ENCODE results near the gene BICC1. TPM values are rescaled to one million over a fixed set of nuclear protein-coding genes. Genes with fewer than 3 reads are reported as not detected.
A peak's percentile ranks its signal among the peaks of the same experiment; 100 is the strongest.

BICC1 gene
- total RNA-seq, 1 experiment from 2014 or later, result not detected

GRCh38 chr10:58477902-58478301 lies 34.8 kb upstream of the BICC1 start:
- ATAC-seq (no peak), DNase-seq (ENCODE audit: low read depth, low spot score) (no peak)
- no peak overlapping the region for H2AFZ ChIP-seq (ENCODE audit: low read depth, low read length, poor library complexity, severe bottlenecking)
- no peaks in the 10 kb centered on the region for H3K4me1 ChIP-seq (ENCODE audit: control insufficient read depth in 1 of 2, insufficient read depth in 2 of 2, low read length in 2 of 2)
- intact Hi-C loops (cut with micrococcal nuclease), result no loop called here
- H3K4me3 ChIP-seq (replicated peaks in 1 of 2; ENCODE audit: low read depth in 1 of 2, low read length in 2 of 2), result no peak overlapping the region
- CTCF ChIA-PET, result interaction anchor here (0.9 kb wide), 1 partner anchor 13 kb away, joined by 3 read pairs; no protein-coding TSS in a partner anchor
- no peaks in the 10 kb centered on the region for H3K79me2 ChIP-seq (ENCODE audit: insufficient read depth, low read length)
- TF ChIP-seq CBX3 (IDR thresholded peaks at IDR 0.05; ENCODE audit: low read depth) (no peak), MAX (IDR thresholded peaks at IDR 0.05) (no peak), YY1 (IDR thresholded peaks at IDR 0.05; ENCODE audit: extremely low read depth, insufficient replicate concordance, low read depth, low read length) (no peak)
- TF ChIP-seq, protein P1, sequence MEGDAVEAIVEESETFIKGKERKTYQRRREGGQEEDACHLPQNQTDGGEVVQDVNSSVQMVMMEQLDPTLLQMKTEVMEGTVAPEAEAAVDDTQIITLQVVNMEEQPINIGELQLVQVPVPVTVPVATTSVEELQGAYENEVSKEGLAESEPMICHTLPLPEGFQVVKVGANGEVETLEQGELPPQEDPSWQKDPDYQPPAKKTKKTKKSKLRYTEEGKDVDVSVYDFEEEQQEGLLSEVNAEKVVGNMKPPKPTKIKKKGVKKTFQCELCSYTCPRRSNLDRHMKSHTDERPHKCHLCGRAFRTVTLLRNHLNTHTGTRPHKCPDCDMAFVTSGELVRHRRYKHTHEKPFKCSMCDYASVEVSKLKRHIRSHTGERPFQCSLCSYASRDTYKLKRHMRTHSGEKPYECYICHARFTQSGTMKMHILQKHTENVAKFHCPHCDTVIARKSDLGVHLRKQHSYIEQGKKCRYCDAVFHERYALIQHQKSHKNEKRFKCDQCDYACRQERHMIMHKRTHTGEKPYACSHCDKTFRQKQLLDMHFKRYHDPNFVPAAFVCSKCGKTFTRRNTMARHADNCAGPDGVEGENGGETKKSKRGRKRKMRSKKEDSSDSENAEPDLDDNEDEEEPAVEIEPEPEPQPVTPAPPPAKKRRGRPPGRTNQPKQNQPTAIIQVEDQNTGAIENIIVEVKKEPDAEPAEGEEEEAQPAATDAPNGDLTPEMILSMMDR (IDR thresholded peaks at IDR 0.05 in 2 of 3, conservative IDR thresholded peaks at IDR 0.05 in 1 of 3; ENCODE audit: borderline replicate concordance in 1 of 3, insufficient read depth in 1 of 3, low read depth in 2 of 3, low read length in 2 of 3), result 0 out of 6 replicates have a peak, but pooled peaks of 1 of the 3 experiments have one; percentile 12
- RAD21 ChIA-PET (ENCODE audit: low non-redundant PET in 1 of 2, low total read pairs in 2 of 2, uncharacterized antibody in 2 of 2, unreplicated experiment in 2 of 2), result no interaction called here
- H3K9me2 ChIP-seq (ENCODE audit: insufficient read depth), result no peaks in the 10 kb centered on the region
- H4K20me1 ChIP-seq (ENCODE audit: insufficient read depth), result no peaks in the 10 kb centered on the region
- POLR2A ChIA-PET, result no interaction called here
- H3K9ac ChIP-seq (ENCODE audit: low read length), result no peak overlapping the region
- no peaks in the 10 kb centered on the region for H3K36me3 ChIP-seq (ENCODE audit: control insufficient read depth in 1 of 2, insufficient read depth in 2 of 2, low read length in 2 of 2)
- H3K27ac ChIP-seq (ENCODE audit: low read depth, low read length), result no peak overlapping the region
- 0 out of 2 replicates have a peak, but pooled peaks cover 2% of the 10 kb centered on the region for H3K27me3 ChIP-seq (ENCODE audit: insufficient read depth, low read length)
- BruUV-seq (replicated peaks), result no TSS peak
- no peak overlapping the region for H3K4me2 ChIP-seq (ENCODE audit: low read length)
- no peaks in the 10 kb centered on the region for H3K9me3 ChIP-seq (ENCODE audit: control insufficient read depth in 1 of 2, insufficient read depth in 1 of 2, low read depth in 1 of 2, low read length in 2 of 2)

GRCh38 chr10:58479045-58479444 lies 33.6 kb upstream of the BICC1 start:
- 0 out of 2 replicates have a peak, but pooled peaks cover 2% of the 10 kb centered on the region for H3K27me3 ChIP-seq (ENCODE audit: insufficient read depth, low read length)
- no peak overlapping the region for H3K27ac ChIP-seq (ENCODE audit: low read depth, low read length)
- H3K4me3 ChIP-seq (replicated peaks in 1 of 2; ENCODE audit: low read depth in 1 of 2, low read length in 2 of 2), result no peak overlapping the region
- no peaks in the 10 kb centered on the region for H3K79me2 ChIP-seq (ENCODE audit: insufficient read depth, low read length)
- H3K36me3 ChIP-seq (ENCODE audit: control insufficient read depth in 1 of 2, insufficient read depth in 2 of 2, low read length in 2 of 2), result no peaks in the 10 kb centered on the region
- ATAC-seq, result no peak
- ChIA-PET POLR2A (no interaction called here), CTCF (no interaction called here), RAD21 (ENCODE audit: low non-redundant PET in 1 of 2, low total read pairs in 2 of 2, uncharacterized antibody in 2 of 2, unreplicated experiment in 2 of 2) (no interaction called here)
- DNase-seq (ENCODE audit: low read depth, low spot score), result no peak
- no peaks in the 10 kb centered on the region for H3K9me3 ChIP-seq (ENCODE audit: control insufficient read depth in 1 of 2, insufficient read depth in 1 of 2, low read depth in 1 of 2, low read length in 2 of 2)
- no TSS peak for BruUV-seq (replicated peaks)
- no peaks in the 10 kb centered on the region for H4K20me1 ChIP-seq (ENCODE audit: insufficient read depth)
- intact Hi-C loops (cut with micrococcal nuclease), result no loop called here
- H3K9ac ChIP-seq (ENCODE audit: low read length), result no peak overlapping the region
- no peaks in the 10 kb centered on the region for H3K4me1 ChIP-seq (ENCODE audit: control insufficient read depth in 1 of 2, insufficient read depth in 2 of 2, low read length in 2 of 2)
- H2AFZ ChIP-seq (ENCODE audit: low read depth, low read length, poor library complexity, severe bottlenecking), result no peak overlapping the region
- no peak overlapping the region for H3K4me2 ChIP-seq (ENCODE audit: low read length)
- H3K9me2 ChIP-seq (ENCODE audit: insufficient read depth), result no peaks in the 10 kb centered on the region; the same call in 1 of the 2 replicates
- TF ChIP-seq ZNF274 (IDR thresholded peaks at IDR 0.05; ENCODE audit: low read depth, low read length), result no peak
- TF ChIP-seq CEBPB (IDR thresholded peaks at IDR 0.05; ENCODE audit: low read depth), result no peak
- no peak for TF ChIP-seq EZH2 (IDR thresholded peaks at IDR 0.05)
- TF ChIP-seq ELF1 (IDR thresholded peaks at IDR 0.05; ENCODE audit: borderline replicate concordance, low read depth), result no peak
- TF ChIP-seq, protein P2, sequence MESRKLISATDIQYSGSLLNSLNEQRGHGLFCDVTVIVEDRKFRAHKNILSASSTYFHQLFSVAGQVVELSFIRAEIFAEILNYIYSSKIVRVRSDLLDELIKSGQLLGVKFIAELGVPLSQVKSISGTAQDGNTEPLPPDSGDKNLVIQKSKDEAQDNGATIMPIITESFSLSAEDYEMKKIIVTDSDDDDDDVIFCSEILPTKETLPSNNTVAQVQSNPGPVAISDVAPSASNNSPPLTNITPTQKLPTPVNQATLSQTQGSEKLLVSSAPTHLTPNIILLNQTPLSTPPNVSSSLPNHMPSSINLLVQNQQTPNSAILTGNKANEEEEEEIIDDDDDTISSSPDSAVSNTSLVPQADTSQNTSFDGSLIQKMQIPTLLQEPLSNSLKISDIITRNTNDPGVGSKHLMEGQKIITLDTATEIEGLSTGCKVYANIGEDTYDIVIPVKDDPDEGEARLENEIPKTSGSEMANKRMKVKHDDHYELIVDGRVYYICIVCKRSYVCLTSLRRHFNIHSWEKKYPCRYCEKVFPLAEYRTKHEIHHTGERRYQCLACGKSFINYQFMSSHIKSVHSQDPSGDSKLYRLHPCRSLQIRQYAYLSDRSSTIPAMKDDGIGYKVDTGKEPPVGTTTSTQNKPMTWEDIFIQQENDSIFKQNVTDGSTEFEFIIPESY (IDR thresholded peaks at IDR 0.05; ENCODE audit: extremely low read depth, insufficient replicate concordance, low read length), result no peak
- no peak for TF ChIP-seq YY1 (IDR thresholded peaks at IDR 0.05; ENCODE audit: extremely low read depth, insufficient replicate concordance, low read depth, low read length)
- no peak for TF ChIP-seq EGR1 (IDR thresholded peaks at IDR 0.05; ENCODE audit: low read depth)
- TF ChIP-seq RAD21 (IDR thresholded peaks at IDR 0.05; ENCODE audit: low read depth), result no peak
- no peak for TF ChIP-seq CBX3 (IDR thresholded peaks at IDR 0.05; ENCODE audit: low read depth)
- TF ChIP-seq SIN3A (IDR thresholded peaks at IDR 0.05; ENCODE audit: low read depth), result no peak
- no peak for TF ChIP-seq TCF7L2 (IDR thresholded peaks at IDR 0.05; ENCODE audit: borderline replicate concordance, extremely low read depth, insufficient read depth, insufficient read length)
- TF ChIP-seq POLR2AphosphoS5 (IDR thresholded peaks at IDR 0.05; ENCODE audit: low read depth, low read length), result no peak
- TF ChIP-seq SP1 (IDR thresholded peaks at IDR 0.05; ENCODE audit: low read depth), result no peak
- TF ChIP-seq JUND (IDR thresholded peaks at IDR 0.05), result no peak
- TF ChIP-seq, protein P3, sequence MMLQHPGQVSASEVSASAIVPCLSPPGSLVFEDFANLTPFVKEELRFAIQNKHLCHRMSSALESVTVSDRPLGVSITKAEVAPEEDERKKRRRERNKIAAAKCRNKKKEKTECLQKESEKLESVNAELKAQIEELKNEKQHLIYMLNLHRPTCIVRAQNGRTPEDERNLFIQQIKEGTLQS (IDR thresholded peaks at IDR 0.05), result no peak
- TF ChIP-seq SRF (IDR thresholded peaks at IDR 0.05; ENCODE audit: low read depth), result no peak
